CD1c-positive myeloid dendritic cell (primary cell): ENCODE results near the gene HECW1.

Experiments used
- DNase-seq: peaks from one replicate; pipeline ENCODE4 v3.0.0-alpha.2; 2016; ENCODE audit errors: extremely low spot score

The HECW1 gene

DNA sequence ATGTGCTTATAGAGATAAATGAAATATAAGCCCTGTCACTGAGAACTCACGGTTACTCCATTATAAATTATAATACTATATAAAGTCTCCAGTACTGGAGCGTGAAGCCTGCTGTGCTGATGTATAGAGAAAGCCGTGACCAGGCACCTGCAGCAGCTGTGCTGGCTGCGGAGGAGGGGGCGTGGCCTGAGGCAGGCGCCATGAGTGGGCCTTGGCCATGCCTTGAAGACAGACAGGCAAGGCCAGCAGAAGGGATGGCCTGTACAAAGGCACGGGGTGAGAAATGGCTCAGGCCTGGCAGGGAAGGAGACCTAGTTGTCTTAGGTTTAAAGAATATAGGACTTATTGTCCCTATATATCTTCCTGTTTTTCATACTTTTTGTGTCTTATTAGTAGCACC lies 251.9 kb downstream of the HECW1 start:
- DNase-seq: no peak

DNA sequence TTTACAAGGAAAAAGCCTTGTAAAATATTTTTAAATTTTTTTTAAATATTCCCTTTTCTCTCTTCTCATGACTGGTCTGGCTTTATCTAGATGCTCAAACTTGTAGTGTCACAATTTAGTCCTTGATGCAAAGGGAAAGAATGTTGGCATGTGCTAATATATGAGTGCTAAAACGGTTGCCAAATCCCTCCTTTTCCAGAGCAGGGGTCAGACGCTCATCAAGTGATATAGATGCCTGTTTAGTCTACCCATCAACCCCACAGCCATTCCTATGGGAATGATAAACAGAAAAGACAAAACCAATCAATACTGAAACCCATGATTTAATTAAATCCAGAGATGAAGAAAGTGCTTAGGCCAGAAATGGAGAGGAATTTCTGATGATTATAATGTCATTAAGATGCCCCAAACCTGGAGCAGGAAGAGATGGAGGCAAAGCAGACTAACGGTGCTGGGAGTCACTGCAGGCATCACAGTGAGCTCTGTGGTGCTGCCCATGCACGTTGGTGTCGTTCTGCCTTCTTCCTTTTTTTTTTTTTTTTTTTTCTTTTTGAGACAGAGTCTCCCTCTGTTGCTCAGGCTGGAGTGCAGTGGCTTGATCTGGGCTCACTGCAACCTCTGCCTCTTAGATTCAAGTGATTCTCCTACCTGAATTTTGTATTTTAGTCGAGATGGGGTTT lies 260.4 kb downstream of the HECW1 start:
- DNase-seq: no peak

DNA sequence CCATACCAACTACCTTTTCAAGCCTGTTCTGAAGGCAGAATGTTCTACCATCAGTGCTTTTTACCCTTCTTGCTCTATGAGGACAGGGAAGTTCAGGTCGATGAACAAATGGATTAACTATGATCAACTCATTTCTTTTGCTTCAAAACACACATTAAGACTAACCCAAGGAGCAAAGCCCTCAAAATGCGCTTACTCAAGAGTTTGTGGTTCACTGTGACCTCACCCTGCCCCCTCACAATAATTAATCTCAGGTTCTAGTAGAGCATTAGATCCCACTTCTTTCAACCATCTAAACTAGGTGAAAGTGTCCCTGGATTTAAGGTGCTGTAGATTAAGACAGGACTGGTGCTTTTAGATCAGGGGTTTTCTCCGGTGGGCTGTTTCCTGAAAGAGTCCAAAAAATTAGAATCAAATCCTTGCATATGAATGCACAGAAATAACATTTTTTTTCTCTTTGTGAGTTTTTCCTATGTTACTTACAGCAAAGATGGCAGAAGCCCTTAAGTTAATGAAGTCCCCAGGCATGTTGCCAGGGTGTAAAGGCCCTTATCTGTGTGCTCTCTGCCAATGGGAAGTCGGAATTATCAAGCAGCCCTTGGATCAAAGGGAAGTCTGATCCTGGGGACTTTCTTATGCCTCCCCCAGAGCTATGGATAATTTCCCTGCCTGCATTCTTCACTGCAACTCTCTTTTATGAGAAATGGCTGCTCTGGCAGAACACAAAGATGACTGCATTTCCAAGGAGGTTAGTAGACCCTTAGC lies 264.9 kb downstream of the HECW1 start:
- DNase-seq: no peak

DNA sequence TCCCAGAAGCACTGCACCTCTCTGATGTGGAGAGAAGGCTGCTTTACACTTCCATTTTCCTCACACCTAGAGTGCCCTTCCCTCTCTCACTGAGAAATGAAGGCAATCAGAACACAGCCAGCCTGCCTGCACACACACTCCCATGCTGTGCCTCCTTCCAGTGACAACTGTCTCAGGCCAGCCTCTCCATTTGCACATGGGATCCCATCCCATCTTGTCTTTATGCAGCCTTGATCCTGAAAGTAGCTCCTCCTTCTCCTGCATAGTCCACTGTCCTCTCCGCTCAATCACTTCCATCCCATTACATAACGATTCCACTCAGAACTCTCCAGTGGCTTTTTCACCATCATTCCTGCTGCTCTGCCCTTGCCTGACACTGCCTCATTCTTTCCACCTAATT lies 266.8 kb downstream of the HECW1 start:
- DNase-seq: no peak

DNA sequence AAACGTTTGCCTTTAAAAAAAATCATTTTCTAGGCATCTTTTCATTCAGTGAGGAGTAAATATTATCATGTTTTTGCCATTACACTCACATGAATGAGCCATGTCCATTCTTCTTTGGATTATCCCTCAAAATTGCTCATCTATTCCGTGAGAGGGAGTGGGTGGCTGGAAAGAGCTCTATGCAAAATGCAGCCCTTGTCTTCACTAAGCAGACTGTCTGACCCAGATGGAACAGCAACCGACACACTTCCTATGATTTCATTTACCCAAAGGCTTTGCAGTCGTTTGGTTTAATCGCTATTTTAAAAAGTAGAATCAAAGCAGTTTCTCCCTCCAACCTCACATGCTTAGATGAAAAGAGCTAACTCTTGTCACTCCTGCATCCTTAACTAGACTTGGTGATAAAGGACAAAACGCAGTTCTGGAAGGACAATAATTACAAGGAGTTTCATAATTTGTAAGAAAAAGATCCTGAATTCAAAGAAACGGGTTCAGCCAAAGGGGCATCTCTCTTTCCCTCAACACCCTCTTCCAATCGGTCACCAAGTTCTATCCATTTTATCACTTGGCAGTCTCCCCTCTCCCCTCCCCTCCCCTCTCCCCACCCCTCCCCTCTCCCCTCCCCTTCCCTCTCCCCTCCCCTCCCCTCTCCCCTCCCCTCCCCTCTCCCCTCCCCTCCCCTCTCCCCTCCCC lies 272.3 kb downstream of the HECW1 start:
- DNase-seq: no peak

DNA sequence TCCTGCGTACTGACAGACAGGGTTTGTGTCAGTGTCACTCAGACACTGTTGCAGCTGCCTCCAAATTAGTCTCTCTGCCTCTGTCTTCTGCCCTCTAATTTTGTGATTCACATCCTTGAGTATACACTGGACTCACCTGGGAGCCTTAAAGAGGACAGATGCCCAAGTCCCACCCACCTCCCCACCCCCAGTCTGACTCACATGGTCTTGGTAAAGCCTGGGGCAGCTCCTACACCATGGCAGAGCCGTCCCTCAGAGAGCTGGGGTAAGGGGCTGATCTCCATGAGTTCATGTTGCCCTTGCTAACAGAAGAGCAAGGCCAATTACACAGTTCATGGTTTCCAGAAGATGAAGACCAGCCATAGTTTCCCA lies 272.8 kb downstream of the HECW1 start:
- no peak for DNase-seq

DNA sequence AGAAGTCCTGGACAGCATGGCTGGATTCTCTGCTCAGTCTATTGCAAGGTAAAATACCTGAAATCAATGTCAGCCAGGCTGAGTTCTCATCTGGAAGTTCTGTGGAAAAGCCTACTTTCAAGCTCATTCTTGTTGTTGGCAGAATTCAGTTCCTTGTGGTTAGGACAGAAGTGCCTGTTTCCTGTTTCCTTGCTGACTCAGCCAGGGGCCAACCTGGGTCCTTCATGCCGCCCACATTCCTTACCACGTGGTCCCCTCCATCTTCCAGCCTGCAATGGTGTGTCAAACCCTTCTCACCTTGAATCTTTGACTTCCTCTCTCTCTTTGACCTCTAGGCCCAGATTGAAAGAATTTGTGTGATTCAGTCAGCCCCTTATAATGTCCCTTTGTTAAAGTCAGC lies 273.4 kb downstream of the HECW1 start:
- DNase-seq: no peak

DNA sequence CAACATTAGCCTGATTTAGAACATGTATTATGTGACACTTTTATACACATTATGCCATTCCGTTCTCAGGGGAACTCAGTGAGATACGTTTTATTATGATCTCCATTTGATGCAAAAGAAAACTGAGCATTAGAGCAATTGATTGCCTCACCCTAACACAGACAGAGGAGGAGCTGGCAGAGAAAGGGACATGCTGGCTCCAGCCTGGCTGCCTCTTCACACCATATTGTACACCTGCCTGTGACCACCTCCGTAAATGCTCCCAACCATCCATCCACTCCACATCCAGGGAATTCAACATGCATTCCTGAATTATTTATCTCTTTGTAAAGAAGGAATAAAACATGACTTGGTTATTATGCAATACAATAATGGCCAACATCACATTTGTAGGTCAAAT lies 275.5 kb downstream of the HECW1 start:
- DNase-seq: no peak

DNA sequence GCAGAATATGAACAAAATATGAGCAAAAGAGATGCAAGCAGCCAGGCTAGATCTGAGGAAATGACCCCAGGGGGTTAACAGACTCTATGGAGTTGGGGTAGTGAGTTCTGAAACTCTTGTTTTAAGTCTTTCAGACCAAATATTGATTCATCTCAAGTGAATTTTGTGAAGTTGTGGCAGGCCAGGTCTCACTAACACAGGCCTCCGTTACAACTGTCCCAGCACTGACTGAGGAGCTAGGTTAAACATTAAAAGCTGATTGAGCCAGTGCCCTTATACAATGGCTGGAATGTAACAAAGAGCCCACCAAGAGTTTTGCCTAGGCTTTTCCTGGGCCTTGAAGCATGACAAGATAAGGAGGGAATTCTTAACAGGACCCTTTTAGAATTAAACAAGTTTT lies 278.1 kb downstream of the HECW1 start:
- no peak for DNase-seq

DNA sequence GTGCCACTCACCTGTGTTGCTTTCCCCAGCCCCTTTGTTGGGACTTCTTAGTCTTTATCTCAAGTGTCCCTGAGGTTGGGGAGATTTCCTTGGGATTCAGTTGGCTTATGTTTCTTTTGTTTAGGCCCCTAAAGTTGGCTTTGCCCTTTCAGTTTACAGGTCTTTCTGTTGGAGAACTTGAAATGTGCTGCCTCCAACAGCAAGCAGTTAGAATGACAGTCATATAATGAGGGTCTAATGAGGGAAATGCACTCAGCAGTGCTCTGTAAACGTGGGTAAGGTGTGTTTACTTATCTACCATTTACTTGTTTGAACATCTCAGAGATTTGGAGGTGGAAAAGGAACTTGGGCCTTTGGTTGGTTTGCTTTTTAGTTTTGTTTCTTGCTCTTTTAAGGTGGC lies 279.1 kb downstream of the HECW1 start:
- no peak for DNase-seq

DNA sequence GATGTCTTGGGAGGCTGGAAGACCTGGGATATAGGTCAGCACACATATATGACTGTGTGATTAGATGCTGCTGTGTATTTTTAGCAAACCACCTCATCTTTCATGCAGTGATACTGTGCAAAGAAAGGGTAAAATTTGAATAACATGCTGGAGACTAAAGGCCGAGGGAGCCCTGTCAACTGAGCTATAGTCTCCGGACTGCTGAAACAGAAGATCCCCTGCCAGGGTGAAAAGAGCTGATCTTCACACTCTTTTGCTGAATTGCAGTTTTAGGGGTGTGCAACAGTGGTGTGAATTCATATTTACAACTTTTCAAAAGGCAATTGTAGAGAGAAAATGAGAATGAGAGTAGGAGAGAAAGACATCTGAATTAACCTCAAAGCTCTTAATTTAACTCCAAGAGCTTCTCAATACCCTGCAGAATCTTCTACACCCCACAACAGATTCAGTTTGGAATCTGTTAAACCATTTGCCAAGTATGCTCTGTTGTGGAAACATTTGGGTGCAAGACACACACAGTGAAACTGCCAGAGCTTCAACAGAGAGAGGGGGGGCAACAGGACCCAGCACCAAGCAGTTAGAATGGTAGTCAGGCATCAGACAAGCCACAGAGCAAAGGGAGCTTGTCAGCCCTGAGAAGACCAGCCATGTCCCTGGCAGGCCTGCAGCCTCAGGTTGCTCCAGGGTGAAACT lies 280.3 kb downstream of the HECW1 start:
- no peak for DNase-seq

DNA sequence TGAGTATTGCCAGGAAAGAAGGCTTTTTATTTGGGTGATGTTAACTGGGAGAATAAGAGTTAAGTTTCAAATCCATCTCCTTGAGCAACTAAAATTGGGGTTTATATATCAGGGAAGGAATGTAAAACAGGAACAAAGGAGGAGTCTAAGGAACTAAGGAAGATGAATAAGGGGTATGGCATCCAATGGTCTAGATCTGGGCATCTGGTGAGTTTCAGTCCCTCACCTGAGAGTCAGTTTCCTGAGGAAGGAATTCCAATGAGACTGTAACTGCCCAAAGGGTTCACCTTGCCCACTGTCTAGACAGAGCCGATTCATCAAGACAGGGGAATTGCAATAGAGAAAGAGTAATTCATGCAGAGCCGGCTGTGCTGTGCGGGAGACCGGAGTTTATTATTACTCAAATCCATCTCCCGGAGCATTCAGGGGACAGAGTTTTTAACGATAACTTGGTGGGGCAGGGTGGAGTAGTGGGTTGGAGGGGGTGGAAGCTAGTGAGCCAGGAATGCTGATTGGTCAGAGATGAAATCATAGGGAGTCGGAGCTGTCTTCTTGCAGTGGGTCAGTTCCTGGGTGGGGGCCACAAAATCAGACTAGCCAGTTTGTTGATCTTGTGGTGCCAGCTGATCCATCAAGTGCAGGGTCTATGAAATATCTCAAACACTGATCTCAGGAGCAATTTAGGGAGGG lies 282.1 kb downstream of the HECW1 start:
- no peak for DNase-seq

DNA sequence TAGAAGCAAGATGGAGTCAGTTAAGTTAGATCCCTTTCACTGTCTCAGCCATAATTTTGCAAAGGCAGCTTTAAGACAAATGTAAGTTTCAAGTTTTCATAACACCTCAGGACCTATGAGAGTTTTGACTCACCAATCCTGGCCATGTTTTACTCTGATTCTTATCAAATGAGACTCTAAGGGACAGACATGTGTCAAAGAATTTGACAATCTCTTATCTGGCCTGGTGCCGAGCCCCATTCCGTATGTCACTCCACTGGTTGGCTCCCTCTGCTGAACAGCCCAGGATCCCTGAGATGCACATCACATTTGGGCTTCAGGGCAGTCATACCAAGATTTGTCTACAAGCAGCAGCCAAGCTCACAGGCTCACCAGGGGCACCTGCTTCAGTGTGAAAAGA lies 282.9 kb downstream of the HECW1 start:
- no peak for DNase-seq

DNA sequence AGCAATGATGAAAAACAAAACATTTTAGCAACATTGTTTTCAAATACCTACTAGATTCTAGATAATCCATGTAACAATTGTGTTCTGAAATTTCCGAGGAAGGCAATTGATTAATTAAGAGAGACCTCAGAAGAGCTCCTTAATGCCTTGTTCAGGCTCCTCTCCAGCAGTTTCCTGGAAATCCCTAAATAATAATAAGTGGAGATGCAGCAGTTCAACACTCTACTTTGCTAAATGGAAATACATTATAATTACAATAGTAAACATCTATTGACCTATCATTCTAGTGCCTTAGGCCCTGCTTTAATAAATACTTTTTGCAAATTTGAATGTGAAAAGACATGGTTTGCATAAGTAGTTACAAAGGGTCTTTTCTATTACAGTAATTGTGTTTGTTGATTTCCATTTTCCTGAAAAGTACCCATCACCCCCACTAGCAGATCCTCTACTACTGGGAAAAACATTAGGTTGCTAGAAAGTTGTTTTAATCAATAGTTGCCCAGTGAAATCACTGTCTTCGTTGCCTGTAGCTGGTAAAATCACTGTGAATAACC lies 283.8 kb downstream of the HECW1 start:
- DNase-seq: no peak

DNA sequence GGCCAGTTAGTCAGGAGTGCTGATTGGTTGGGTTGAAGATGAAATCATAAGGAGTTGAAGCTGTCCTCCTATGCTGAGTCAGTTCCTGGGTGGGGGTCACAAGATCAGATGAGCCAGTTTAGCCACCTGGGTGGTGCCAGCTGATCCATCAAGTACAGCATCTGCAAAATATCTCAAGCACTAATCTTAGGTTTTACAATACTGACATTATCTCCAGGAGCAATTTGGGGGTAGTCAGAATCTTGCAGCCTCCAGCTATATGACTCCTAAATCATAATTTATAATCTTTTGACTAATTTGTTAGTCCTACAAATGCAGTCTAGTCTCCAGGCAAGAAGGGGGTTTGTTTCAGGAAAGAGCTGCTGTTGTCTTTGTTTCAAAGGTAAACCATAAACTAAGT lies 286.4 kb downstream of the HECW1 start:
- DNase-seq: no peak

DNA sequence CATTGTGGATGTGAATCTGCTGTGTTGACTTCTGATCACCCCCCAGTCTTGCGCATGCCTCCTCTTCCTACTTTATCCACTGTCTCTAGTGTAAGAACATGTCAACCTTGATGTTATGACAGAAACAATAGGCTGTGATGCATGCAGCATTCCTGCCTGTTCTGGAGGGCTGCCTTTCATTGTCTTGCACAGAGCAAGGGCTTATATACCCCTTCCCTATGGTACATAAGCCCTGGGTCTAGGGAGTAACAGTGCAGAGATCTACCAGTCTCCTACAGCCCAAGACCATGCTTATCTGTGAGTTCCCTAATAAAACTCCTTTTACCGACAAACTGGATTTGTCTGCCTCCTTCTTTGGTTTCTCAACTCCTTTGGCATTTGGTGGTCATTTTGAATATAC lies 293.5 kb downstream of the HECW1 start:
- no peak for DNase-seq

DNA sequence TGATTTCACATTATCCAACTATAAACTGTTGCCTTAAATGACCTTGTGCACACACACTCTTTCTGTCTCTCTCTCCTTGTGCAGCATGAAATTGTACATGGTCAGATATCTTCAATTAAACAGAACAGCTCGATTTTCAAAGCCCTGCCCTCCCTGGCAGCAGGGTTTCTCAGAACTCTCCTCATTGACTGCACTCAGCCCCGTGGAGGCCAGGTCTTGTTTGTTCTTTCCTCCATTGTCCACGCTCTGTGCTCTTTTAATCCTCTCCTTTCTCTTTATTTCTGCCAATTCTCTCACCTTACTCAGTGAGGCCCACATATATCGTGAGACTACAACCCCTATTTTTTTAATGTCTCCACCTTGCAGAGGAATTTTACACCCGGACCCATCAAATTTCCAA lies 294.5 kb downstream of the HECW1 start:
- no peak for DNase-seq

DNA sequence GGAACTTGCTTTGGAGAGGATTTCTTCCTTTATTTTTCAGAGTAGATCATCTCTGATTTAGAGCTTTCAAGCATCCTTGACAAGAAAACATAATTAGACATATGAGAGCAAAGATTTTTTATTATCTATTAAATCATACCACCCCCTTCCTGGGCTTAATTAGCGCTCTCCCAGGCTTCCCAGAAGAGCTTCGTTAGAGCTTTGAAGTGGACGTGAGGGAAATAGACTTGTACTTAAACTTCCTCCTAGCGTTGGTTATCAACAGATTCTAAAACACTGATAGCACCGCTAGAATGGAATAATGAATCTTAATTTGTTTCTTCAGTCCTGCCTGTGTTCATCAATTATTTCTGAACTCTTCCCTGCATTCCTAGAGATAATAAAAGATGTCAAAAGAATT lies 296.5 kb downstream of the HECW1 start:
- no peak for DNase-seq

DNA sequence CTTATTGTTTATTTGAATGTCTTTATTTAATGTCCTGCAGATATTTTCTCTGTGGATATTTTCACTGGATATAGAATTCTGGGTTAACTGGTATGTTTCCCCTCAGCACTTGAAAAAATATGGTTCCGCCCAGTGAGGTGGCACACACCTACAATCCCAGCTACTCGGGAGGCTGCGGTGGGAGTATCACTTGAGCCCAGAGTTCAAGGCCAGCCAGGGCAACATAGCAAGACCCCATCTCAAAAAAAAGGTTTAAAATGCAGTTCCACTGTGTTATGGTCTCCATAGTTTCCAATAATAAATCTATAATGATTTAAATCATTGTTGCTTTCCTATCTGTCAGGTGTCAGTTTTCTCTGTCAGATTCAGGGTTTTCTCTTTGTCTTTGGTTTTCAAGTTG lies 305.0 kb downstream of the HECW1 start:
- no peak for DNase-seq

DNA sequence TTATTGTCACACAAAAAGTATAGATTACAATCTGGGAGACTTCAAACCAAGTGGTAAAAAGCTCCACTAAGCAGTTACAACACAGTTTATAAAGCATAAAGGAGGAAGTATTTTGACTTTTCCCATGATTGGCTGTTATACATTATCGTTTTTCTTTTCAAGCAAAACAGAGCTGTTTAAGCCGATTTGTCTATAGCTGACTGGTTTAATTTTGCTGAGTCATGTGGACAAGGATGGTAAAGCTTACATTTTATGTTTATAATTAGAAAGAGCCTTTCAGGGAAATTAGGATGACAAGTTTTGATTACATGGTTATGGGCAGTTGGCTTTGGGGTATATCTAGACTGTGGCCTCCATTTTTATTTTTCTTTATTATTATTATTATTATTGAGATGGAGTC lies 318.0 kb downstream of the HECW1 start:
- DNase-seq: no peak

DNA sequence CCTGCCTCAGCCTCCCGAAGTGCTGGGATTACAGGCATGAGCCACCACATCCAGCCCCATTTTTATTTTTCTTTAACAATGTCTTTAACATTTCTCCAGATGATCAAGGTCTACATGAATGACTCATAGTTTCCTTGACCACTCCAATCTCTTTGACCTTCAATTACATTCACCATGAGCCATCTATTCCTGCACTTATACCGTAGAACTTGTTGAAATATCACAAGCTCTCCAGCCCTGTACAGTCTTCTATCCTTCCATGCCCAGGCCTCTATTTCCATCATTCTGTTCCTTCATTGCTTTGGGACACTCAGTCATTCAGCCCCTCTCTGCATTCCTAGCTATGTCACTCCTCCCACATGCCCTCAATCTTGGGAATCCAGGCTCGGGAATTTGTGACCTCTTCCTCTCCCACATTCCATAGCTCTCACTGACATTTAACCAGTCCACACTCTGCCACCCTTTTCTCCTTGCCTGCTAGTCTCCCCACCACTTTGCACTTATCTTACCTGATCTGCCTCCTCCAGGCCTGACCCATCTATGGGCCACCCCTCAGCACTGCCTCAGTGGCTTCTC lies 318.7 kb downstream of the HECW1 start:
- no peak for DNase-seq
